Subcutaneous adipose tissue (tissue), 4 donors: ENCODE measurements around the gene SFSWAP. TPM values are rescaled to one million over a fixed set of nuclear protein-coding genes. Genes with fewer than 3 reads are reported as not detected.

ENCODE experiments used
- CTCF ChIP-seq: fragments of 450-650 bp; IDR thresholded peaks from one replicate; pipeline ENCODE4 v1.5.1; 2016; ENCODE audit warnings: low read depth, mild to moderate bottlenecking, control low read depth, antibody characterized with exemption, moderate library complexity
- total RNA-seq, 4 donors: library from RNA; depleted of rRNA; stranded (reverse); fragments of >200 nt; gene quantifications; one replicate each; pipeline ENCODE4 v1.1.0, GENCODE V29; 2016

The SFSWAP gene
- total RNA-seq, 4 donors from 2014 or later = 31.6 to 50.5 (median 42.0) TPM

GRCh38 chr12:131752451-131752850 is 41.6 kb downstream of the SFSWAP start:
- TF ChIP-seq CTCF = no peak

- TF ChIP-seq CTCF = no peak
These were observed 42.1 kb downstream of the SFSWAP start for GRCh38 chr12:131753005-131753404.

GRCh38 chr12:131753757-131754156 is 42.9 kb downstream of the SFSWAP start:
- no peak for TF ChIP-seq CTCF

GRCh38 chr12:131754184-131754583 is 43.3 kb downstream of the SFSWAP start:
- TF ChIP-seq CTCF = no peak

GRCh38 chr12:131755305-131756113 is 44.6 kb downstream of the SFSWAP start:
- no peak for TF ChIP-seq CTCF

- no peak for TF ChIP-seq CTCF
These were observed 45.6 kb downstream of the SFSWAP start for GRCh38 chr12:131756441-131756840.

- TF ChIP-seq CTCF = no peak
These were observed 46.2 kb downstream of the SFSWAP start for GRCh38 chr12:131757111-131757510.
